AG04450 (cell line): Measurements from ENCODE around the gene IMP3. TPM values are rescaled to one million over a fixed set of nuclear protein-coding genes. Genes with fewer than 3 reads are reported as not detected.

Experiments used
- CTCF ChIA-PET: fragments of 300-600, 350-600 bp; formaldehyde crosslinking; extraction: SDS; loops from one replicate; lab custom pipeline; 2022; ENCODE audit warnings: antibody characterized with exemption, inconsistent platforms; lab: Charles Lee
- POLR2A ChIA-PET: fragments of 350-600 bp; formaldehyde crosslinking; extraction: SDS; loops from one replicate; lab custom pipeline; 2021; ENCODE audit warnings: antibody characterized with exemption, inconsistent platforms; lab: Yijun Ruan, JAX
- DNase-seq: peaks from one replicate; pipeline ENCODE4 v3.0.0-alpha.2; 2011; ENCODE audit warnings: low read depth, low spot score
- H3K27ac ChIP-seq: one replicate; pipeline ENCODE4 v1.5.1; 2012; ENCODE audit warnings: low read depth, low read length, control low read depth
- H3K27me3 ChIP-seq: one replicate; pipeline ENCODE4 v1.6.0; 2012; ENCODE audit warnings: low read length; ENCODE audit not compliant: control insufficient read depth, insufficient read depth
- H3K4me3 ChIP-seq: 2 replicates; pipeline ENCODE4 v1.5.1; 2011; ENCODE audit warnings: mild to moderate bottlenecking, low read depth, low read length, control low read depth
- H3K9me3 ChIP-seq: 2 replicates; pipeline ENCODE4 v1.5.1; 2012; ENCODE audit warnings: low read length; ENCODE audit not compliant: control insufficient read depth, insufficient read depth
- CTCF ChIP-seq: IDR thresholded peaks from 2 replicates; pipeline ENCODE4 v1.5.1; 2011; ENCODE audit warnings: low read depth, low read length, control low read depth, inconsistent platforms
- polyA plus RNA-seq: library from polyadenylated mRNA; depleted of rRNA; stranded (reverse); fragments of >200 nt; gene quantifications from 2 replicates; pipeline ENCODE4 v1.2.3, GENCODE V29; 2011

IMP3 gene
- polyA plus RNA-seq, 1 experiment, result 42.3 TPM

GRCh38 chr15:75672646-75673425, 32.8 kb upstream of the IMP3 start:
- CTCF ChIA-PET, result interaction anchor here (1.0 to 1.7 kb wide), 7 partner anchors 14 to 771 kb away, joined by 3 to 6 read pairs (median 4); partner anchors contain the start of genes MAN2C1 and SNX33
- Histone ChIP-seq H3K9me3 (no peaks in the 10 kb centered on the region; the same call in 1 of the 2 replicates), H3K27me3 (no peaks in the 10 kb centered on the region), H3K27ac (peak overlapping the region; percentile 87), H3K4me3 (no peak overlapping the region)
- peak; percentile 56 for DNase-seq
- POLR2A ChIA-PET, result interaction anchor here (0.5 to 3.3 kb wide), 10 partner anchors 12 to 351 kb away, joined by 3 to 32 read pairs (median 5); partner anchors contain the start of genes IMP3, PTPN9, SNUPN and SNX33
- TF ChIP-seq CTCF, result no peak

- ChIA-PET CTCF (interaction anchor here (0.6 to 1.5 kb wide), 5 partner anchors 8 to 163 kb away, joined by 3 to 6 read pairs (median 4); partner anchors contain the start of gene SNX33), POLR2A (interaction anchor here (0.6 to 3.3 kb wide), 7 partner anchors 11 to 350 kb away, joined by 3 to 32 read pairs (median 5); partner anchors contain the start of genes IMP3, PTPN9 and SNX33)
- Histone ChIP-seq H3K27me3 (no peaks in the 10 kb centered on the region), H3K9me3 (no peaks in the 10 kb centered on the region; the same call in 1 of the 2 replicates), H3K27ac (peak overlapping the region; percentile 61), H3K4me3 (no peak overlapping the region)
- no peak for DNase-seq
- no peak for TF ChIP-seq CTCF
These were observed 31.9 kb upstream of the IMP3 start for GRCh38 chr15:75671730-75672602.

GRCh38 chr15:75669879-75670212, 29.8 kb upstream of the IMP3 start:
- ChIA-PET CTCF (interaction anchor here (1.3 kb wide), 1 partner anchor 17 kb away, joined by 3 read pairs; no protein-coding TSS in a partner anchor), POLR2A (interaction anchor here (1.3 to 1.5 kb wide), 2 partner anchors 9 to 49 kb away, joined by 3 read pairs; no protein-coding TSS in a partner anchor)
- Histone ChIP-seq H3K4me3 (no peak overlapping the region), H3K27me3 (no peaks in the 10 kb centered on the region), H3K9me3 (no peaks in the 10 kb centered on the region; the same call in 1 of the 2 replicates), H3K27ac (no peak overlapping the region)
- DNase-seq, result no peak
- no peak for TF ChIP-seq CTCF

- no peak for DNase-seq
- TF ChIP-seq CTCF, result no peak
- Histone ChIP-seq H3K9me3 (no peaks in the 10 kb centered on the region; the same call in 1 of the 2 replicates), H3K27me3 (no peaks in the 10 kb centered on the region), H3K27ac (no peak overlapping the region), H3K4me3 (no peak overlapping the region)
- POLR2A ChIA-PET, result interaction anchor here (0.5 to 1.5 kb wide), 3 partner anchors 8 to 57 kb away, joined by 3 read pairs; no protein-coding TSS in a partner anchor
- CTCF ChIA-PET, result interaction anchor here (1.0 to 1.3 kb wide), 2 partner anchors 17 to 19 kb away, joined by 3 read pairs; no protein-coding TSS in a partner anchor
These were observed 29.3 kb upstream of the IMP3 start for GRCh38 chr15:75669191-75669878.
